Breast epithelium (tissue), 4 donors: ENCODE measurements around the gene THADA. TPM values are rescaled to one million over a fixed set of nuclear protein-coding genes. Genes with fewer than 3 reads are reported as not detected.
A peak's percentile ranks its signal among the peaks of the same experiment; 100 is the strongest.

ENCODE experiments used
- DNase-seq, 2 donors: peaks; one replicate each; pipeline ENCODE4 v3.0.0-alpha.2; 2019; ENCODE audit warnings: low spot score in 2 of 2
- H3K27ac ChIP-seq, 2 donors: fragments of 200-600 bp; sonication (generic) in 1 of 2; one replicate each; pipeline ENCODE4 v1.5.1; 2016 to 2019; ENCODE audit warnings: mild to moderate bottlenecking in 1 of 2
- H3K27me3 ChIP-seq, 2 donors: fragments of 200-600 bp; sonication (generic) in 1 of 2; one replicate each; pipeline versions ENCODE4 v1.5.1 to v1.6.0; 2017 to 2019; ENCODE audit warnings: control low read depth in 1 of 2, mild to moderate bottlenecking in 1 of 2
- H3K36me3 ChIP-seq: fragments of 200-600 bp; one replicate; pipeline ENCODE4 v1.5.1; 2019
- H3K4me1 ChIP-seq, 2 donors: fragments of 200-600 bp; sonication (generic); one replicate each; pipeline ENCODE4 v1.5.1; 2016 to 2019; ENCODE audit warnings: control low read depth in 1 of 2
- H3K4me3 ChIP-seq, 3 donors: fragments of 200-600 bp; sonication (generic); 1 replicate in 2 of 3; 2 replicates in 1 of 3; pipeline ENCODE4 v1.5.1; 2016 to 2019; ENCODE audit warnings: mild to moderate bottlenecking in 3 of 3, moderate library complexity in 2 of 3
- H3K9me3 ChIP-seq, 2 donors: fragments of 200-600 bp; sonication (generic) in 1 of 2; one replicate each; pipeline ENCODE4 v1.5.1; 2016 to 2019; ENCODE audit warnings: control low read depth in 1 of 2
- CTCF ChIP-seq, 3 donors: fragments of 450-650 bp; IDR thresholded peaks; one replicate each; pipeline ENCODE4 v1.5.1; 2016 to 2017; ENCODE audit warnings: antibody characterized with exemption in 3 of 3, mild to moderate bottlenecking in 3 of 3, moderate library complexity in 3 of 3
- POLR2A ChIP-seq: fragments of 450-650 bp; IDR thresholded peaks from one replicate; pipeline ENCODE4 v1.6.1; 2016; ENCODE audit warnings: antibody characterized with exemption, mild to moderate bottlenecking, moderate library complexity
- POLR2AphosphoS5 ChIP-seq, 3 donors: sonication (generic); formaldehyde crosslinking; IDR thresholded peaks; one replicate each; pipeline ENCODE4 v1.6.1; 2017; ENCODE audit warnings: antibody characterized with exemption in 3 of 3
- intact Hi-C: fragments of 100-400 bp; cut with DNase I; formaldehyde crosslinking; loops from one replicate; pipeline ENCODE4 v1.15.1; 2023; ENCODE audit warnings: low total_unique reads
- total RNA-seq, 3 donors: library from RNA; depleted of rRNA; stranded (reverse); fragments of >200 nt; gene quantifications; one replicate each; pipeline ENCODE4 v1.1.0, GENCODE V29; 2016

THADA gene
- total RNA-seq, 3 donors from 2014 or later, result 41.1 to 60.6 (median 49.5) TPM

GRCh38 chr2:43230351-43230885 is 365.4 kb downstream of the THADA start:
- H3K4me3 ChIP-seq, result no peak overlapping the region
- no peaks in the 10 kb centered on the region for H3K9me3 ChIP-seq
- no peak for DNase-seq
- intact Hi-C loops, result no loop called here
- peak overlapping the region in 1 of 2 donors; percentile 40 for H3K27ac ChIP-seq
- no peaks in the 10 kb centered on the region for H3K36me3 ChIP-seq
- peaks cover 0 to 16% of the 10 kb centered on the region in 2 donors for H3K4me1 ChIP-seq
- no peak for TF ChIP-seq POLR2A
- TF ChIP-seq CTCF (IDR thresholded peaks at IDR 0.05), result no peak
- no peak for TF ChIP-seq POLR2AphosphoS5 (IDR thresholded peaks at IDR 0.05)
- H3K27me3 ChIP-seq, result no peaks in the 10 kb centered on the region

- H3K27ac ChIP-seq, result peak overlapping the region; percentile 99
- no peaks in the 10 kb centered on the region for H3K9me3 ChIP-seq
- intact Hi-C loops, result loop anchor here (5.0 to 10.0 kb wide), 4 partner anchors 204 to 394 kb away; no protein-coding TSS in a partner anchor
- TF ChIP-seq POLR2AphosphoS5 (IDR thresholded peaks at IDR 0.05) (no peak), POLR2A (no peak), CTCF (IDR thresholded peaks at IDR 0.05) (no peak)
- H3K4me1 ChIP-seq, result peaks cover 0 to 16% of the 10 kb centered on the region in 2 donors
- peak overlapping the region in 1 of 3 donors; percentile 1 for H3K4me3 ChIP-seq
- peak in 1 of 2 donors; percentile 71 for DNase-seq
- H3K36me3 ChIP-seq, result peaks cover 5% of the 10 kb centered on the region
- no peaks in the 10 kb centered on the region for H3K27me3 ChIP-seq
Measured at GRCh38 chr2:43228756-43229659, 366.8 kb downstream of the THADA start.

- H3K27me3 ChIP-seq, result no peaks in the 10 kb centered on the region
- no peak for DNase-seq
- intact Hi-C loops, result loop anchor here (5.0 to 10.0 kb wide), 4 partner anchors 204 to 394 kb away; no protein-coding TSS in a partner anchor
- H3K4me3 ChIP-seq, result peak overlapping the region; percentile 69 to 96 (median 91)
- H3K4me1 ChIP-seq, result peaks cover 0 to 16% of the 10 kb centered on the region in 2 donors
- TF ChIP-seq POLR2AphosphoS5 (IDR thresholded peaks at IDR 0.05) (no peak), POLR2A (peak; percentile 10), CTCF (IDR thresholded peaks at IDR 0.05) (no peak)
- H3K27ac ChIP-seq, result peak overlapping the region; percentile 99
- H3K36me3 ChIP-seq, result peaks cover 5% of the 10 kb centered on the region
- H3K9me3 ChIP-seq, result no peaks in the 10 kb centered on the region
Measured at GRCh38 chr2:43228321-43228751, 367.5 kb downstream of the THADA start.

- intact Hi-C loops, result loop anchor here (5.0 to 10.0 kb wide), 4 partner anchors 203 to 393 kb away; no protein-coding TSS in a partner anchor
- no peak for DNase-seq
- H3K27me3 ChIP-seq, result no peaks in the 10 kb centered on the region
- peak overlapping the region; percentile 69 to 96 (median 91) for H3K4me3 ChIP-seq
- TF ChIP-seq CTCF (IDR thresholded peaks at IDR 0.05), result no peak
- TF ChIP-seq POLR2A, result no peak
- no peak for TF ChIP-seq POLR2AphosphoS5 (IDR thresholded peaks at IDR 0.05)
- H3K9me3 ChIP-seq, result no peaks in the 10 kb centered on the region
- peaks cover 0 to 16% of the 10 kb centered on the region in 2 donors for H3K4me1 ChIP-seq
- H3K36me3 ChIP-seq, result peaks cover 5% of the 10 kb centered on the region
- peak overlapping the region; percentile 99 for H3K27ac ChIP-seq
Measured at GRCh38 chr2:43227830-43228281, 368.0 kb downstream of the THADA start.
